Erythroblast (primary cell): Measurements from ENCODE around the gene ESYT3.

ENCODE experiments used
- GATA1 ChIP-seq: IDR thresholded peaks from 2 replicates; pipeline ENCODE4 v1.6.1; 2011; ENCODE audit warnings: low read depth, mild to moderate bottlenecking, control low read depth, low read length, moderate library complexity
- POLR2A ChIP-seq: IDR thresholded peaks from 2 replicates; pipeline ENCODE4 v1.6.1; 2011; ENCODE audit warnings: mild to moderate bottlenecking, low read length

DNA sequence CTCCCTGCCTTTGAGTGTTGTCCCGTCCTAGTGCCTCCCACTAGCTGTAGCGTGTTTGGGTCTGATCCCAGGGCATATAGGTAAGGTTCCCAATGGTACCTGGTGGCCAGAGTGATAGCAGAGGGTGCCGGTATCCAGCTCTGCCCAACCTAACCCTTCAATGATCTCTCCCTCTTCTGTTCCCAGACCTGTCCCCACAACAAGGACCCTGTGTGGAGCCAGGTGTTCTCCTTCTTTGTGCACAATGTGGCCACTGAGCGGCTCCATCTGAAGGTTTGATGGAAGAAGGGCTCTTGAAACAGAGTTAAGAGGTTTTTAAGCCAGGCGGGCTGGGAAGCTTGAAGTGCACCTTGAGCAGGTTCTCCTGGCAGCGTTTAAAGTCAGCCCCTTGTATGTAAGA lies 35.5 kb downstream of the ESYT3 start:
- TF ChIP-seq POLR2A: no peak
- TF ChIP-seq GATA1: no peak
